ENCODE results near the gene ZBED3.

DNA sequence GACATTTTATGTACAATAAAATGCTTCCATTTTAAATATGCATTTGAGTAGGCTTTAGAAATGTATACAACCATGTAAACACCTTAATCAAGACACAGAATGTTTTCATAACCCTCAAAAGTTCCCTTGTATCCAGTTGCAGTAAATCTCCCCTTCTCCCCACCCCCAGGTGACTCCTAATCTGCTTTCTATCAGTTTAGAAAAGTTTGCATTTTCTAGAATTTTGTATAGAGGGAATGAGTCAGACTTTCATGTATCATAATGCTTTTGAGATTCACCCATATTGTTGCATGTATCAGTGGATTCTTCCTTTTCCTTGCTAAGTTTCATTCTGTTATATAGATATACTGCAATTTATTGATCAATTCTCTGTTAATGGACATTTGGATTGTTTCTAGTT is 17.7 kb upstream of the ZBED3 start:
- TF ChIP-seq, protein P1, sequence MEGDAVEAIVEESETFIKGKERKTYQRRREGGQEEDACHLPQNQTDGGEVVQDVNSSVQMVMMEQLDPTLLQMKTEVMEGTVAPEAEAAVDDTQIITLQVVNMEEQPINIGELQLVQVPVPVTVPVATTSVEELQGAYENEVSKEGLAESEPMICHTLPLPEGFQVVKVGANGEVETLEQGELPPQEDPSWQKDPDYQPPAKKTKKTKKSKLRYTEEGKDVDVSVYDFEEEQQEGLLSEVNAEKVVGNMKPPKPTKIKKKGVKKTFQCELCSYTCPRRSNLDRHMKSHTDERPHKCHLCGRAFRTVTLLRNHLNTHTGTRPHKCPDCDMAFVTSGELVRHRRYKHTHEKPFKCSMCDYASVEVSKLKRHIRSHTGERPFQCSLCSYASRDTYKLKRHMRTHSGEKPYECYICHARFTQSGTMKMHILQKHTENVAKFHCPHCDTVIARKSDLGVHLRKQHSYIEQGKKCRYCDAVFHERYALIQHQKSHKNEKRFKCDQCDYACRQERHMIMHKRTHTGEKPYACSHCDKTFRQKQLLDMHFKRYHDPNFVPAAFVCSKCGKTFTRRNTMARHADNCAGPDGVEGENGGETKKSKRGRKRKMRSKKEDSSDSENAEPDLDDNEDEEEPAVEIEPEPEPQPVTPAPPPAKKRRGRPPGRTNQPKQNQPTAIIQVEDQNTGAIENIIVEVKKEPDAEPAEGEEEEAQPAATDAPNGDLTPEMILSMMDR (IDR thresholded peaks at IDR 0.05): no peak
- no peak for TF ChIP-seq POLR2A (IDR thresholded peaks at IDR 0.05)

All from Peyer's patch (tissue), 4 donors.